Measurements from ENCODE around the gene VKORC1. TPM values are rescaled to one million over a fixed set of nuclear protein-coding genes. Genes with fewer than 3 reads are reported as not detected.

VKORC1 gene
- total RNA-seq, 1 experiment from 2014 or later = 105 TPM

DNA sequence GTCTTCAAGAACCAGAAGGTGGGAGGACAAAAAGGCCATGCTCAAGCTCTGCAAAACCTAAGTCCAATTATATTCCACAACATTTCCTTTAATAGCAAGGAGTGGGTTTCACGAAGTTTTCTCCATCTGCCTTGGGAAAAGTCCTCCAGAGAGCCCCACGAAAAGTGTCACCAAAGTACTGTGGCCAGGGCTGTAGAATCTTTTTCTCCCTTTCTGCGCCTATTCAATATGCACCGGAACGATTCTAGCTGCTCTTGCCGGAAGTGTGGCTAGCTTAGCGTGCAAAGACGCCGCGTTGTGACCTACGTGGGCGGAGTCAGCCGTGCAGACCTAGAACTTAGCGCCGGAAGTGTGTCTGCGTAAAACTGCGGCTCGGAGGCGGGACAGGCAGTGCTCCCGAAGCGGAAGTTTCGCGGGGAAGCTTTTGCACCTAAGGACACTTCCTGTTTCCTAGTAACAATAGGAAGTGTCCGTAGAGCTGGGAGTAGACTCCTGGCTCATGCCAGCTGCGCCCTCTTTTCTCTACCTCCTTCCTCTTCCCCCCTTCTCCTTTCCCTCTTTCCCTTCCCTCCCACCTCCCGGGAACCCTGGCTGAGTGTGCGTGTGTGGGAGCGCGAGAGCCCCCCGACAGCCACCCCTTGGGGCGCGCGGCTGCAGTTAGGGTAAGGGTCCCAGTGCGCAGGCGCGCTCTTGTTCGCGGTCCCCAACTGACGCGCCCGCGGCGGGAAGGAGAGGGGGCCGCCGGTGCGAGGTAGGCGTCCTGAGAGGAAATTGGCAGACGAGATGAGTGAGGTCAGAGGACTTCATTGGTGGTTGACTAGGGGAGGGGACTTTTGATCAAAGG is 20.4 kb downstream of the VKORC1 start, which contains the start of the genes ZNF646 and ZNF668:
Gene ZNF646, plus strand, starts transcription at position 453 of the 844 bp plus-strand sequence. CDS start 1,903 bp downstream, outside the sequence.
Gene ZNF668, minus strand, starts transcription at position 271 of the 844 bp plus-strand sequence. CDS start 9,781 bp downstream, outside the sequence.
- POLR2A ChIA-PET (ENCODE audit: unreplicated experiment) = no interaction called here
- TSS peak; percentile 75 for BruUV-seq (replicated peaks)

GRCh38 chr16:31073142-31073969 is 21.2 kb downstream of the VKORC1 start:
- no TSS peak for BruUV-seq (replicated peaks)
- Histone ChIP-seq H3K79me2 (ENCODE audit: low read length) (peaks cover 74% of the 10 kb centered on the region), H3F3A (ENCODE audit: low read length, unreplicated experiment) (no peaks in the 10 kb centered on the region), H3K4me3 (ENCODE audit: low read length) (peak overlapping the region; percentile 81), H3K9ac (ENCODE audit: low read length) (peak overlapping the region; percentile 96), H3K9me3 (ENCODE audit: low read length) (no peaks in the 10 kb centered on the region), H3K4me2 (ENCODE audit: low read length) (peak overlapping the region; percentile 99), H3K9me2 (replicated peaks; ENCODE audit: low read length) (no peaks in the 10 kb centered on the region), H2AFZ (ENCODE audit: low read length) (peak overlapping the region; percentile 97), H3K4me1 (ENCODE audit: insufficient read depth, low read length) (peaks cover 15% of the 10 kb centered on the region; the same call in 1 of the 2 replicates), H4K20me1 (ENCODE audit: low read length) (no peaks in the 10 kb centered on the region), H3K27ac (ENCODE audit: low read length) (peak overlapping the region; percentile 76), H3K27me3 (ENCODE audit: low read length) (no peaks in the 10 kb centered on the region), H3K36me3 (ENCODE audit: low read depth, low read length) (peaks cover 10% of the 10 kb centered on the region)
- ATAC-seq (peak; percentile 66), DNase-seq (peak; percentile 76)
- no peak for TF ChIP-seq CTCF (conservative IDR thresholded peaks at IDR 0.05; ENCODE audit: low read depth, low read length)
- no peak for TF ChIP-seq EZH2phosphoT487 (IDR thresholded peaks at IDR 0.05; ENCODE audit: borderline replicate concordance, low read length)
- TF ChIP-seq EZH2 (IDR thresholded peaks at IDR 0.05; ENCODE audit: low read length, unreplicated experiment) = no peak
- intact Hi-C loops (cut with micrococcal nuclease) = loop anchor here (2.0 to 5.0 kb wide), 3 partner anchors 41 to 384 kb away; partner anchors contain the start of genes ARMC5 and STX4
- POLR2A ChIA-PET (ENCODE audit: unreplicated experiment) = interaction anchor here (0.7 kb wide), 1 partner anchor 313 kb away, joined by 4 read pairs; no protein-coding TSS in a partner anchor
- CTCF ChIA-PET = interaction anchor here (0.5 to 1.6 kb wide), 2 partner anchors 88 to 107 kb away, joined by 4 to 5 read pairs; partner anchors contain the start of gene HSD3B7

More for the DNA sequence above, 20.4 kb downstream of the VKORC1 start, which contains the start of the genes ZNF646 and ZNF668:
- peaks cover 10% of the 10 kb centered on the region for H3K36me3 ChIP-seq (ENCODE audit: low read depth, low read length)
- peak within 1 kb of the TSS; percentile 76 for H3K27ac ChIP-seq (ENCODE audit: low read length)
- no peaks in the 10 kb centered on the region for H4K20me1 ChIP-seq (ENCODE audit: low read length)
- peak within 1 kb of the TSS; percentile 81 for H3K4me3 ChIP-seq (ENCODE audit: low read length)
- peak; percentile 97 for DNase-seq
- H3K4me1 ChIP-seq (ENCODE audit: insufficient read depth, low read length) = peaks cover 15% of the 10 kb centered on the region; the same call in 1 of the 2 replicates
- peak; percentile 90 for ATAC-seq
- no peaks in the 10 kb centered on the region for H3K9me3 ChIP-seq (ENCODE audit: low read length)
- TF ChIP-seq CTCF (conservative IDR thresholded peaks at IDR 0.05; ENCODE audit: low read depth, low read length) (no peak), EZH2phosphoT487 (IDR thresholded peaks at IDR 0.05; ENCODE audit: borderline replicate concordance, low read length) (no peak)
- peaks cover 65% of the 10 kb centered on the region for H3K79me2 ChIP-seq (ENCODE audit: low read length)
- no peaks in the 10 kb centered on the region for H3F3A ChIP-seq (ENCODE audit: low read length, unreplicated experiment)
- no peaks in the 10 kb centered on the region for H3K27me3 ChIP-seq (ENCODE audit: low read length)
- CTCF ChIA-PET = interaction anchor here (0.5 to 1.6 kb wide), 2 partner anchors 89 to 106 kb away, joined by 4 to 5 read pairs; partner anchors contain the start of gene HSD3B7
- intact Hi-C loops (cut with micrococcal nuclease) = loop anchor here (1.0 to 5.0 kb wide), 5 partner anchors 20 to 383 kb away; partner anchors contain the start of genes ARMC5, HSD3B7, STX4 and VKORC1
- H3K9me2 ChIP-seq (replicated peaks; ENCODE audit: low read length) = no peaks in the 10 kb centered on the region
- H3K9ac ChIP-seq (ENCODE audit: low read length) = peak within 1 kb of the TSS; percentile 96
- peak within 1 kb of the TSS; percentile 99 for H3K4me2 ChIP-seq (ENCODE audit: low read length)
- H2AFZ ChIP-seq (ENCODE audit: low read length) = peak within 1 kb of the TSS; percentile 97

Data from PC-3 (cell line).